ENCODE measurements around the gene SLCO3A1. TPM values are rescaled to one million over a fixed set of nuclear protein-coding genes. Genes with fewer than 3 reads are reported as not detected.

The SLCO3A1 gene
- total RNA-seq, 4 donors from 2014 or later: 12.1 to 22.3 (median 13.5) TPM

GRCh38 chr15:92102395-92102755 is 248.9 kb downstream of the SLCO3A1 start:
- no peak for TF ChIP-seq CTCF (IDR thresholded peaks at IDR 0.05; ENCODE audit: low read depth)

GRCh38 chr15:92104072-92104471 is 250.6 kb downstream of the SLCO3A1 start:
- no peak for TF ChIP-seq CTCF (IDR thresholded peaks at IDR 0.05; ENCODE audit: low read depth)

- TF ChIP-seq CTCF (IDR thresholded peaks at IDR 0.05; ENCODE audit: low read depth): no peak
Observed at GRCh38 chr15:92105611-92106010, 252.1 kb downstream of the SLCO3A1 start.

- no peak for TF ChIP-seq CTCF (IDR thresholded peaks at IDR 0.05; ENCODE audit: low read depth)
Observed at GRCh38 chr15:92107510-92107909, 254.0 kb downstream of the SLCO3A1 start.

GRCh38 chr15:92109191-92109873 is 255.8 kb downstream of the SLCO3A1 start:
- no peak for TF ChIP-seq CTCF (IDR thresholded peaks at IDR 0.05; ENCODE audit: low read depth)

GRCh38 chr15:92111291-92111690 is 257.8 kb downstream of the SLCO3A1 start:
- TF ChIP-seq CTCF (IDR thresholded peaks at IDR 0.05; ENCODE audit: low read depth): no peak

GRCh38 chr15:92111751-92112150 is 258.2 kb downstream of the SLCO3A1 start:
- TF ChIP-seq CTCF (IDR thresholded peaks at IDR 0.05; ENCODE audit: low read depth): no peak

Data from subcutaneous adipose tissue (tissue), 4 donors.